Keratinocyte (primary cell): ENCODE data around the gene DCDC1. TPM values are rescaled to one million over a fixed set of nuclear protein-coding genes. Genes with fewer than 3 reads are reported as not detected.

ENCODE experiments used
- DNase-seq: peaks from one replicate; pipeline ENCODE4 v3.0.0-alpha.2; 2011; ENCODE audit warnings: low read depth, missing footprints, low spot score
- FAIRE-seq: peaks from 2 replicates; lab custom pipeline; 2011; peaks lifted over from hg19 to GRCh38; lab: Jason Lieb, UNC
- H2AFZ ChIP-seq: 2 replicates; pipeline ENCODE4 v1.6.0; 2012; ENCODE audit warnings: low read length, control low read depth, inconsistent platforms; ENCODE audit not compliant: control insufficient read depth
- H3K27ac ChIP-seq: 2 replicates; pipeline ENCODE4 v1.5.1; 2011; ENCODE audit warnings: low read length; ENCODE audit not compliant: control insufficient read depth, insufficient read depth
- H3K27me3 ChIP-seq: 3 replicates; pipeline ENCODE4 v1.6.0; 2011; ENCODE audit warnings: low read length; ENCODE audit not compliant: control insufficient read depth, insufficient read depth; ENCODE audit errors: extremely low read depth
- H3K36me3 ChIP-seq, 2 experiments: 2 replicates in 1 of 2; 3 replicates in 1 of 2; pipeline ENCODE4 v1.5.1; 2011; ENCODE audit warnings: low read length in 2 of 2, mild to moderate bottlenecking in 1 of 2; ENCODE audit not compliant: control insufficient read depth in 2 of 2, insufficient read depth in 2 of 2; ENCODE audit errors: extremely low read depth in 1 of 2
- H3K4me1 ChIP-seq: 3 replicates; pipeline ENCODE4 v1.5.1; 2011; ENCODE audit warnings: low read length; ENCODE audit not compliant: control insufficient read depth, insufficient read depth; ENCODE audit errors: extremely low read depth
- H3K4me2 ChIP-seq: 3 replicates; pipeline ENCODE4 v1.6.0; 2011; ENCODE audit warnings: low read depth, low read length; ENCODE audit not compliant: control insufficient read depth, insufficient read depth; ENCODE audit errors: extremely low read depth
- H3K4me3 ChIP-seq, 3 experiments: fragments of 200-600 bp in 1 of 3; sonication (generic) in 1 of 3; 2 replicates in 2 of 3; 3 replicates in 1 of 3; pipeline ENCODE4 v1.5.1; 2011 to 2016; ENCODE audit warnings: low read length in 3 of 3, mild to moderate bottlenecking in 3 of 3, control low read depth in 2 of 3, inconsistent platforms in 1 of 3, low read depth in 1 of 3, mixed read lengths in 1 of 3, mixed run types in 1 of 3, moderate library complexity in 1 of 3; ENCODE audit not compliant: control insufficient read depth in 2 of 3, insufficient read depth in 2 of 3; ENCODE audit errors: extremely low read depth in 1 of 3
- H3K79me2 ChIP-seq: 2 replicates; pipeline ENCODE4 v1.6.0; 2012; ENCODE audit warnings: low read length; ENCODE audit not compliant: control insufficient read depth, insufficient read depth
- H3K9ac ChIP-seq: 3 replicates; pipeline ENCODE4 v1.6.0; 2011; ENCODE audit warnings: low read length; ENCODE audit not compliant: control insufficient read depth, insufficient read depth; ENCODE audit errors: extremely low read depth
- H3K9me1 ChIP-seq: 3 replicates; pipeline ENCODE4 v1.6.0; 2011; ENCODE audit warnings: low read length; ENCODE audit not compliant: control insufficient read depth, insufficient read depth; ENCODE audit errors: extremely low read depth
- H3K9me3 ChIP-seq: 2 replicates; pipeline ENCODE4 v1.5.1; 2012; ENCODE audit warnings: low read depth, low read length; ENCODE audit not compliant: control insufficient read depth
- H4K20me1 ChIP-seq: 3 replicates; pipeline ENCODE4 v1.6.0; 2011; ENCODE audit warnings: low read length; ENCODE audit not compliant: control insufficient read depth, insufficient read depth; ENCODE audit errors: extremely low read depth
- EZH2 ChIP-seq: IDR thresholded peaks from one replicate; pipeline ENCODE4 v1.6.1; 2012; ENCODE audit warnings: inconsistent platforms, mild to moderate bottlenecking, low read length, moderate library complexity
- dilution Hi-C: fragments of 300-500 bp; cut with MboI; formaldehyde crosslinking; loops from one replicate; pipeline ENCODE4 v1.7.0; 2020; ENCODE audit warnings: low sequenced_read_pairs; ENCODE audit not compliant: extremely low pct_ligation_motif_present
- polyA plus RNA-seq, 5 experiments: library from polyadenylated mRNA; depleted of rRNA in 3 of 5; stranded (reverse) in 3 of 5; stranded (forward) in 1 of 5; unstranded in 1 of 5; fragments of >200 nt; gene quantifications; 1 replicate in 1 of 5; 2 replicates in 3 of 5; 3 replicates in 1 of 5; pipeline versions ENCODE4 v1.2.1 to v1.2.3, GENCODE V29; 2011 to 2012; ENCODE audit warnings: missing spikeins in 2 of 5, low read depth in 1 of 5, low replicate concordance in 1 of 5
- TF ChIP-seq, protein P1 (sequence below), 3 experiments: IDR thresholded peaks in 1 of 3; conservative IDR thresholded peaks in 1 of 3; optimal IDR thresholded peaks in 1 of 3; 2 replicates in 2 of 3; 3 replicates in 1 of 3; pipeline versions ENCODE3 to v1.5.1; 2011; ENCODE audit warnings: low read length in 3 of 3, mild to moderate bottlenecking in 3 of 3, moderate library complexity in 2 of 3, control low read depth in 1 of 3, inconsistent platforms in 1 of 3; ENCODE audit not compliant: insufficient read depth in 2 of 3; ENCODE audit errors: extremely low read depth in 1 of 3

DCDC1 gene
- polyA plus RNA-seq, 1 donor (not counting 4 experiments of a cell fraction or from before 2014, with no cell fraction given): 0.08 TPM

GRCh38 chr11:30908857-30909256, 460.7 kb downstream of the DCDC1 start:
- Histone ChIP-seq H3K27ac (no peak overlapping the region), H3K4me2 (no peak overlapping the region), H2AFZ (no peak overlapping the region), H3K36me3 (no peaks in the 10 kb centered on the region), H3K4me1 (no peaks in the 10 kb centered on the region), H3K4me3 (no peak overlapping the region), H3K27me3 (no peaks in the 10 kb centered on the region), H3K9me1 (no peaks in the 10 kb centered on the region), H3K9ac (no peak overlapping the region), H4K20me1 (no peaks in the 10 kb centered on the region), H3K9me3 (no peaks in the 10 kb centered on the region), H3K79me2 (no peaks in the 10 kb centered on the region)
- dilution Hi-C loops: no loop called here
- DNase-seq (no peak), FAIRE-seq (no peak)
- TF ChIP-seq, protein P1, sequence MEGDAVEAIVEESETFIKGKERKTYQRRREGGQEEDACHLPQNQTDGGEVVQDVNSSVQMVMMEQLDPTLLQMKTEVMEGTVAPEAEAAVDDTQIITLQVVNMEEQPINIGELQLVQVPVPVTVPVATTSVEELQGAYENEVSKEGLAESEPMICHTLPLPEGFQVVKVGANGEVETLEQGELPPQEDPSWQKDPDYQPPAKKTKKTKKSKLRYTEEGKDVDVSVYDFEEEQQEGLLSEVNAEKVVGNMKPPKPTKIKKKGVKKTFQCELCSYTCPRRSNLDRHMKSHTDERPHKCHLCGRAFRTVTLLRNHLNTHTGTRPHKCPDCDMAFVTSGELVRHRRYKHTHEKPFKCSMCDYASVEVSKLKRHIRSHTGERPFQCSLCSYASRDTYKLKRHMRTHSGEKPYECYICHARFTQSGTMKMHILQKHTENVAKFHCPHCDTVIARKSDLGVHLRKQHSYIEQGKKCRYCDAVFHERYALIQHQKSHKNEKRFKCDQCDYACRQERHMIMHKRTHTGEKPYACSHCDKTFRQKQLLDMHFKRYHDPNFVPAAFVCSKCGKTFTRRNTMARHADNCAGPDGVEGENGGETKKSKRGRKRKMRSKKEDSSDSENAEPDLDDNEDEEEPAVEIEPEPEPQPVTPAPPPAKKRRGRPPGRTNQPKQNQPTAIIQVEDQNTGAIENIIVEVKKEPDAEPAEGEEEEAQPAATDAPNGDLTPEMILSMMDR (optimal IDR thresholded peaks at IDR 0.05 in 1 of 3, IDR thresholded peaks at IDR 0.05 in 1 of 3, conservative IDR thresholded peaks at IDR 0.05 in 1 of 3; ENCODE audit: extremely low read depth in 1 of 3, insufficient read depth in 2 of 3, low read length in 3 of 3): no peak
- TF ChIP-seq EZH2: no peak

DNA sequence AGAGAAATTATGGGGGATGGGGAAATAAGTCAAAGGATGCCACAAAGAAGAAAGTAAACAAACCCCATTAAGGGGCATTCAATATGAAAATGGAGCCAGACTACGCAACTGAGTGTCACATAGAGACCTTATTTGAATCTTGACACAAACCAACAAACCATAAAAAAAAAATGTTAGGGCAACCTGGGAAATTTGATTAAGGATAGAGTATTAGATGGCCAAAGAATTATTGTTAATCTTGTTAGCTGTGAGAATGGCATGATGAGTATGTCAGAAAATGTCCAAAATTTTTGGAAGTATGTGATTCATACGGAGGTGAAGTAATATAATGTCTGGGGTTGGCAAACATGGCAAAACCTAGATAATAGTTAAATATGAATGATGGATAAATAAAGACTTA, 461.3 kb downstream of the DCDC1 start:
- FAIRE-seq (no peak), DNase-seq (no peak)
- Histone ChIP-seq H3K9ac (no peak overlapping the region), H3K27ac (no peak overlapping the region), H3K9me1 (no peaks in the 10 kb centered on the region), H4K20me1 (no peaks in the 10 kb centered on the region), H3K79me2 (no peaks in the 10 kb centered on the region), H3K4me3 (no peak overlapping the region), H2AFZ (no peak overlapping the region), H3K4me1 (no peaks in the 10 kb centered on the region), H3K36me3 (no peaks in the 10 kb centered on the region), H3K27me3 (no peaks in the 10 kb centered on the region), H3K4me2 (no peak overlapping the region), H3K9me3 (no peaks in the 10 kb centered on the region)
- TF ChIP-seq, protein P1 (optimal IDR thresholded peaks at IDR 0.05 in 1 of 3, IDR thresholded peaks at IDR 0.05 in 1 of 3, conservative IDR thresholded peaks at IDR 0.05 in 1 of 3; ENCODE audit: extremely low read depth in 1 of 3, insufficient read depth in 2 of 3, low read length in 3 of 3): no peak
- TF ChIP-seq EZH2: no peak
- dilution Hi-C loops: no loop called here
